K562 (cell line): Measurements from ENCODE around the gene CLCN1. TPM values are rescaled to one million over a fixed set of nuclear protein-coding genes. Genes with fewer than 3 reads are reported as not detected.

Source experiments
- ATAC-seq: fragments of 200-7000 bp; cut with Tn5 transposase; 3 replicates; pipeline ENCODE4 v1.9.1; 2020; ENCODE audit warnings: moderate library complexity
- BruUV-seq: library from RNA; stranded (reverse); fragments of 400-500 nt; replicated peaks from 2 replicates; lab custom pipeline; 2021; lab: Mats Ljungman, UMichigan
- CTCF ChIA-PET: fragments of 300-600 bp; formaldehyde crosslinking; extraction: SDS; loops from one replicate; lab custom pipeline; 2021; ENCODE audit warnings: low intra/inter-chr PET ratio; lab: Yijun Ruan, JAX
- POLR2A ChIA-PET: fragments of 300-600, 350-650 bp; sonication (Branson Sonifier 250); formaldehyde crosslinking; extraction: SDS; loops from one replicate; lab custom pipeline; 2021; ENCODE audit warnings: antibody characterized with exemption, inconsistent platforms; lab: Yijun Ruan, JAX
- DNase-seq, 4 experiments: peaks; one replicate each; pipeline versions ENCODE4 v3.0.0 to v3.0.0-alpha.2; 2011 to 2018; ENCODE audit warnings: low spot score in 3 of 4, mixed read lengths in 3 of 4; ENCODE audit errors: extremely low read depth in 1 of 4
- FAIRE-seq: peaks from 2 replicates; lab custom pipeline; 2011; peaks lifted over from hg19 to GRCh38; lab: Jason Lieb, UNC
- H2AFZ ChIP-seq: 2 replicates; pipeline ENCODE4 v1.6.0; 2011; ENCODE audit warnings: low read depth, low read length, control low read depth, inconsistent platforms
- H3K27ac ChIP-seq: fragments of 200-600 bp; 3 replicates; pipeline ENCODE4 v1.8.0; 2011; ENCODE audit warnings: low read depth, mild to moderate bottlenecking, control low read depth, inconsistent platforms, low read length, moderate library complexity, mixed read lengths; ENCODE audit errors: extremely low read depth
- H3K27me3 ChIP-seq, 2 experiments: fragments of 300-600 bp in 1 of 2; 2 replicates in 1 of 2; 3 replicates in 1 of 2; pipeline versions ENCODE4 v1.6.0 to v1.8.0; 2011; ENCODE audit warnings: inconsistent platforms in 2 of 2, low read length in 2 of 2, mild to moderate bottlenecking in 1 of 2, mixed read lengths in 1 of 2, moderate library complexity in 1 of 2; ENCODE audit not compliant: control insufficient read depth in 2 of 2, insufficient read depth in 2 of 2
- H3K36me3 ChIP-seq: fragments of 300-600 bp; 3 replicates; pipeline ENCODE4 v1.8.0; 2011; ENCODE audit warnings: mild to moderate bottlenecking, low read length, inconsistent platforms; ENCODE audit not compliant: control insufficient read depth, insufficient read depth
- H3K4me1 ChIP-seq, 2 experiments: fragments of 200-600 bp in 1 of 2; replicated peaks in 1 of 2; 2 replicates in 1 of 2; 3 replicates in 1 of 2; pipeline versions ENCODE4 v1.5.1 to v1.8.0; 2011; ENCODE audit warnings: inconsistent platforms in 2 of 2, low read length in 2 of 2, mild to moderate bottlenecking in 1 of 2, mixed read lengths in 1 of 2, moderate library complexity in 1 of 2; ENCODE audit not compliant: control insufficient read depth in 2 of 2, insufficient read depth in 2 of 2
- H3K4me2 ChIP-seq: 2 replicates; pipeline ENCODE4 v1.6.1; 2011; ENCODE audit warnings: low read length, control low read depth, inconsistent platforms, mixed read lengths; ENCODE audit not compliant: insufficient read depth
- H3K4me3 ChIP-seq: fragments of 200-600 bp; sonication (generic), shearing (Covaris generic); 2 replicates; pipeline ENCODE4 v1.5.1; 2016; ENCODE audit warnings: control low read depth, inconsistent platforms
- H3K79me2 ChIP-seq: fragments of 200-600 bp; 3 replicates; pipeline ENCODE4 v1.8.0; 2011; ENCODE audit warnings: low read length, inconsistent platforms; ENCODE audit not compliant: control insufficient read depth, insufficient read depth
- H3K9ac ChIP-seq, 2 experiments: 2 replicates each; pipeline versions ENCODE4 v1.6.0 to v1.6.1; 2011; ENCODE audit warnings: low read depth in 2 of 2, low read length in 2 of 2, control low read depth in 1 of 2, inconsistent platforms in 1 of 2, mild to moderate bottlenecking in 1 of 2, mixed read lengths in 1 of 2; ENCODE audit not compliant: insufficient read depth in 1 of 2
- H3K9me1 ChIP-seq: one replicate; pipeline ENCODE4 v1.6.0; 2011; ENCODE audit warnings: inconsistent platforms, mild to moderate bottlenecking, low read length, moderate library complexity; ENCODE audit not compliant: control insufficient read depth, insufficient read depth
- H3K9me3 ChIP-seq: replicated peaks from 2 replicates; pipeline ENCODE4 v1.5.1; 2011; ENCODE audit warnings: low read depth, low read length, inconsistent platforms; ENCODE audit not compliant: control insufficient read depth, insufficient read depth
- H4K20me1 ChIP-seq: replicated peaks from 2 replicates; pipeline ENCODE4 v1.6.1; 2011; ENCODE audit warnings: low read length, inconsistent platforms, mixed read lengths; ENCODE audit not compliant: control insufficient read depth, insufficient read depth
- MECOM ChIP-seq: fragments of 250-450 bp; sonication (Bioruptor Pico); IDR thresholded peaks from 2 replicates; pipeline ENCODE4 v1.8.0; 2022; ENCODE audit warnings: inconsistent platforms
- STAG1 ChIP-seq: sonication (generic); formaldehyde crosslinking; IDR thresholded peaks from 2 replicates; pipeline ENCODE4 v1.5.0; 2020; ENCODE audit warnings: missing genetic modification reagents, borderline replicate concordance
- ZNF316 ChIP-seq: fragments of 450-650 bp; IDR thresholded peaks from 2 replicates; pipeline ENCODE4 v1.6.1; 2016
- WGBS: fragments of 100-300 bp; shearing (Covaris generic); methylation state at CpG from one replicate; pipeline ENCODE4 v1.1.6; 2016; ENCODE audit warnings: low coverage, mixed read lengths; ENCODE audit not compliant: insufficient coverage; ENCODE audit errors: missing lambda C conversion rate; 5-methylcytosine and 5-hydroxymethylcytosine counted together
- in situ Hi-C: fragments of 300-500 bp; cut with MboI; formaldehyde crosslinking; loops from 4 replicates; pipeline ENCODE4 v1.15.0; 2018; ENCODE audit warnings: inconsistent platforms, mixed read lengths
- intact Hi-C: fragments of 100-400 bp; cut with micrococcal nuclease; formaldehyde crosslinking; loops from 2 replicates; pipeline ENCODE4 v1.14.2; 2022
- polyA plus RNA-seq, 8 experiments: library from polyadenylated mRNA; depleted of rRNA in 4 of 8; stranded (reverse) in 5 of 8; unstranded in 3 of 8; fragments of >200 nt; fragmentation: Nextera tagmentation in 2 of 8; fragmentation: Illumina TruSeq in 1 of 8; extraction: Ambion mirVana in 2 of 8; extraction: Trizol in 1 of 8; gene quantifications; 2 replicates each; pipeline versions ENCODE4 v1.2.1 to v1.2.3, GENCODE V29; 2011 to 2014; ENCODE audit warnings: inconsistent platforms in 1 of 8, missing spikeins in 1 of 8
- total RNA-seq, 7 experiments: library from RNA; depleted of rRNA in 6 of 7; stranded (reverse); fragments of >200 nt in 6 of 7; fragmentation: Illumina TruSeq in 2 of 7; extraction: Trizol in 2 of 7; gene quantifications; 2 replicates each; pipeline versions ENCODE4 v1.2.1 to v1.2.3, GENCODE V29; 2011 to 2021; ENCODE audit warnings: low replicate concordance in 1 of 7
- TF ChIP-seq, protein P1 (sequence below): sonication (generic); formaldehyde crosslinking; IDR thresholded peaks from 2 replicates; pipeline ENCODE4 v1.8.1; 2022; ENCODE audit warnings: missing genetic modification reagents

CLCN1 gene
- total and polyA plus RNA-seq, 9 of the 15 experiments (the other 6 are each of a cell fraction or from before 2014, with no cell fraction given), result 0.01 to 0.11 (median 0.04) TPM; not detected in 4

DNA sequence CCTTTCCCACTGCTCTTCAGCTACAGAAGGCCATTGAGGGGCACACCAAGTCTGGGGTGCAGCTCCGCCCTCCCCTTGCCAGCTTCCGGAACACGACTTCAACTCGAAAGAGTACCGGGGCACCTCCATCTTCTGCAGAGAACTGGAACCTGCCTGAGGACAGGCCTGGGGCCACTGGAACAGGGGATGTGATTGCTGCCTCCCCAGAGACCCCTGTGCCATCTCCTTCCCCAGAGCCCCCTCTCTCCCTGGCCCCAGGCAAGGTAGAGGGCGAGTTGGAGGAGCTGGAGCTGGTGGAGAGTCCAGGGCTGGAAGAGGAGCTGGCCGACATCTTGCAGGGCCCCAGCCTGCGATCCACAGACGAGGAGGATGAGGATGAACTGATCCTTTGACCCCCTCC lies 35.7 kb downstream of the CLCN1 start:
- peaks cover 59 to 79% of the 10 kb centered on the region in 2 experiments for H3K27me3 ChIP-seq
- no peaks in the 10 kb centered on the region for H3K9me1 ChIP-seq
- CTCF ChIA-PET, result no interaction called here
- no peak overlapping the region for H3K4me3 ChIP-seq
- in situ Hi-C loops (no loop called here), intact Hi-C loops (no loop called here)
- POLR2A ChIA-PET, result interaction anchor here (0.6 to 1.0 kb wide), 3 partner anchors 39 to 65 kb away, joined by 3 read pairs; no protein-coding TSS in a partner anchor
- H3K9ac ChIP-seq, result no peak overlapping the region
- no peaks in the 10 kb centered on the region for H3K36me3 ChIP-seq
- H4K20me1 ChIP-seq, result no peaks in the 10 kb centered on the region
- no peak overlapping the region for H3K27ac ChIP-seq
- BruUV-seq, result no TSS peak
- no peak overlapping the region for H3K4me2 ChIP-seq
- no peaks in the 10 kb centered on the region for H3K79me2 ChIP-seq
- FAIRE-seq, result no peak
- ATAC-seq, result no peak
- 0% methylated on average over 9 of the region's 9 CpGs for WGBS
- peaks cover 0 to 3% of the 10 kb centered on the region in 2 experiments; a peak in 1 of 5 replicates for H3K4me1 ChIP-seq
- no peak for DNase-seq
- no peaks in the 10 kb centered on the region for H3K9me3 ChIP-seq
- no peak overlapping the region for H2AFZ ChIP-seq
- peak; percentile 51 for TF ChIP-seq ZNF316
- TF ChIP-seq, protein P1, sequence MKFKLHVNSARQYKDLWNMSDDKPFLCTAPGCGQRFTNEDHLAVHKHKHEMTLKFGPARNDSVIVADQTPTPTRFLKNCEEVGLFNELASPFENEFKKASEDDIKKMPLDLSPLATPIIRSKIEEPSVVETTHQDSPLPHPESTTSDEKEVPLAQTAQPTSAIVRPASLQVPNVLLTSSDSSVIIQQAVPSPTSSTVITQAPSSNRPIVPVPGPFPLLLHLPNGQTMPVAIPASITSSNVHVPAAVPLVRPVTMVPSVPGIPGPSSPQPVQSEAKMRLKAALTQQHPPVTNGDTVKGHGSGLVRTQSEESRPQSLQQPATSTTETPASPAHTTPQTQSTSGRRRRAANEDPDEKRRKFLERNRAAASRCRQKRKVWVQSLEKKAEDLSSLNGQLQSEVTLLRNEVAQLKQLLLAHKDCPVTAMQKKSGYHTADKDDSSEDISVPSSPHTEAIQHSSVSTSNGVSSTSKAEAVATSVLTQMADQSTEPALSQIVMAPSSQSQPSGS (CRISPR knock-in tag), result no peak

- ATAC-seq (peak; percentile 6; the same call in 2 of the 3 replicates), FAIRE-seq (no peak), DNase-seq (no peak)
- no peaks in the 10 kb centered on the region for H3K36me3 ChIP-seq
- no peaks in the 10 kb centered on the region for H4K20me1 ChIP-seq
- in situ Hi-C loops, result no loop called here
- ChIA-PET POLR2A (interaction anchor here (0.7 to 1.0 kb wide), 2 partner anchors 24 to 41 kb away, joined by 3 to 4 read pairs; no protein-coding TSS in a partner anchor), CTCF (no interaction called here)
- 0 out of 2 replicates have a peak, but pooled peaks have one; percentile 8 for TF ChIP-seq STAG1 (CRISPR knock-in tag)
- TF ChIP-seq MECOM (CRISPR knock-in tag), result no peak
- H3K27ac ChIP-seq, result no peak overlapping the region
- no peak overlapping the region for H3K4me2 ChIP-seq
- intact Hi-C loops, result no loop called here
- H3K4me1 ChIP-seq, result peaks cover 0 to 3% of the 10 kb centered on the region in 2 experiments; a peak in 1 of 5 replicates
- no TSS peak for BruUV-seq
- H3K79me2 ChIP-seq, result no peaks in the 10 kb centered on the region
- no peaks in the 10 kb centered on the region for H3K9me1 ChIP-seq
- H3K4me3 ChIP-seq, result no peak overlapping the region
- no peak overlapping the region for H2AFZ ChIP-seq
- no peaks in the 10 kb centered on the region for H3K9me3 ChIP-seq
- peaks cover 58 to 78% of the 10 kb centered on the region in 2 experiments for H3K27me3 ChIP-seq
- H3K9ac ChIP-seq, result no peak overlapping the region
- 4% methylated on average over 11 of the region's 11 CpGs for WGBS
These were observed 36.7 kb downstream of the CLCN1 start for GRCh38 chr7:143352531-143353002.
